Heart right ventricle (tissue), 16 donors: Measurements from ENCODE around the gene RBM45. TPM values are rescaled to one million over a fixed set of nuclear protein-coding genes. Genes with fewer than 3 reads are reported as not detected.
"Not testable (repeated sequence)": the region's sequence is repeated elsewhere in the genome, so short reads cannot be mapped to it uniquely, and the experiment has no call there.

Experiments
- ATAC-seq, 8 donors: fragments of 200-7000 bp; cut with Tn5 transposase; one replicate each; pipeline ENCODE4 v1.9.1; 2020; ENCODE audit warnings: mild to moderate bottlenecking in 8 of 8, moderate library complexity in 8 of 8, moderate number of reproducible peaks in 1 of 8
- DNase-seq, 2 donors: peaks; one replicate each; pipeline ENCODE4 v3.0.0-alpha.2; 2020
- H3K27ac ChIP-seq, 10 donors: fragments of 200-600 bp; sonication (generic) in 2 of 10; one replicate each; pipeline versions ENCODE4 v1.5.0 to v1.8.0; 2020 to 2022; ENCODE audit warnings: mild to moderate bottlenecking in 3 of 10
- H3K27me3 ChIP-seq, 7 donors: fragments of 200-600 bp; one replicate each; pipeline ENCODE4 v1.8.0; 2021 to 2022; ENCODE audit warnings: mild to moderate bottlenecking in 2 of 7
- H3K36me3 ChIP-seq, 9 donors: fragments of 200-600 bp; sonication (generic) in 1 of 9; one replicate each; pipeline versions ENCODE4 v1.5.0 to v1.8.0; 2020 to 2022; ENCODE audit warnings: mild to moderate bottlenecking in 2 of 9
- H3K4me1 ChIP-seq, 9 donors: fragments of 200-600 bp; sonication (generic) in 1 of 9; one replicate each; pipeline versions ENCODE4 v1.5.0 to v1.8.0; 2020 to 2022; ENCODE audit warnings: mild to moderate bottlenecking in 4 of 9
- H3K4me3 ChIP-seq, 10 donors: fragments of 200-600 bp; sonication (generic) in 2 of 10; one replicate each; pipeline versions ENCODE4 v1.5.0 to v1.8.0; 2020 to 2022; ENCODE audit warnings: mild to moderate bottlenecking in 7 of 10, moderate library complexity in 2 of 10
- H3K9me3 ChIP-seq, 11 donors: fragments of 200-600 bp in 10 of 11; sonication (generic) in 2 of 11; one replicate each; pipeline versions ENCODE4 v1.5.0 to v1.8.0; 2013 to 2022; ENCODE audit warnings: mild to moderate bottlenecking in 2 of 11, control low read depth in 1 of 11, moderate library complexity in 1 of 11
- WGBS, 2 donors: extraction: QIAGEN DNeasy Blood & Tissue Kit; methylation state at CpG; one replicate each; pipeline ENCODE4 v1.1.7; 2013; ENCODE audit warnings: inconsistent platforms in 1 of 2; 5-methylcytosine and 5-hydroxymethylcytosine counted together
- intact Hi-C, 10 donors: fragments of 100-400 bp; cut with DNase I; formaldehyde crosslinking; loops; one replicate each; pipeline versions ENCODE4 v1.11.1 to v1.14.2; 2022
- polyA plus RNA-seq, 2 donors: library from polyadenylated mRNA; stranded (reverse); fragments of 200-250 nt; gene quantifications; one replicate each; pipeline ENCODE4 v1.2.3, GENCODE V29; 2013
- total RNA-seq, 10 donors: library from RNA; stranded (reverse); fragmentation: NEBNext Ultra II Directional in 3 of 10; extraction: Animal tissue kit (Norgen Biotek cat#: 25700) in 3 of 10; gene quantifications; one replicate each; pipeline versions ENCODE4 v1.2.1 to v1.2.4, GENCODE V29; 2021 to 2023
- TF ChIP-seq, protein P1 (sequence below), 9 donors: fragments of 200-600 bp; sonication (generic) in 2 of 9; IDR thresholded peaks; one replicate each; pipeline versions ENCODE4 v1.5.0 to v1.8.0; 2021 to 2022; ENCODE audit warnings: antibody characterized with exemption in 9 of 9, mild to moderate bottlenecking in 5 of 9, moderate library complexity in 1 of 9
- donor health status: Arrhythmogenic right ventricular cardiomyopathy.
- donor health status: ischemic (EF 13 %, LVEDD 7.1; RV severe dilation, severe dysfunction).
- donor health status: healthy with polysubstance abuse.
- donor health status: DM: no; HTN: yes; CAD: no.
- donor health status: DM: no; HTN: no; CAD: no.
- donor health status: ischemic (EF 25% LVEDD 6.9; RV normal size, moderate dysfunction).
- donor health status: ischemic (EF 25% LVEDD 5.7; RV mildly dilated, moderate dysfunction).
- donor health status: healthy.
- donor health status: DM: yes; HTN: yes; CAD: no.
- donor health status: Ischemic cardiomyopathy.
- donor health status: ischemic (EF 35%, LVEDD 5.7; RV mildly dilated, moderate dysfunction).
- donor health status: nonischemic (EF 11% LVEDD 7.7; RV severe dilation, severe dysfunction).
- donor health status: DM: yes; HTN: yes; CAD: no.
- donor health status: PGD.
- donor health status: ischemic (EF 29% LVEDD 5.4; RV normal size, mild dysfunction).
- donor health status: nonischemic (EF 23%, LVEDD 6.1; RV moderate dilation, normal function).

Gene RBM45
- total and polyA plus RNA-seq, 12 donors, result 4.4 to 13.7 (median 5.9) TPM

GRCh38 chr2:178152977-178153376, 40.7 kb downstream of the RBM45 start:
- WGBS, 2 donors, result 0 to 75% methylated on average over 1 of the region's 1 CpG

GRCh38 chr2:178153878-178154277, 41.6 kb downstream of the RBM45 start:
- H3K4me3 ChIP-seq, ATAC-seq, H3K36me3 ChIP-seq, DNase-seq, intact Hi-C loops, H3K4me1 ChIP-seq, H3K27ac ChIP-seq, H3K27me3 ChIP-seq, H3K9me3 ChIP-seq: not testable (repeated sequence)
- WGBS, 2 donors, result 43 to 44% methylated on average over 1 of the region's 1 CpG

More at GRCh38 chr2:178152977-178153376, 40.7 kb downstream of the RBM45 start:
- TF ChIP-seq, protein P1, sequence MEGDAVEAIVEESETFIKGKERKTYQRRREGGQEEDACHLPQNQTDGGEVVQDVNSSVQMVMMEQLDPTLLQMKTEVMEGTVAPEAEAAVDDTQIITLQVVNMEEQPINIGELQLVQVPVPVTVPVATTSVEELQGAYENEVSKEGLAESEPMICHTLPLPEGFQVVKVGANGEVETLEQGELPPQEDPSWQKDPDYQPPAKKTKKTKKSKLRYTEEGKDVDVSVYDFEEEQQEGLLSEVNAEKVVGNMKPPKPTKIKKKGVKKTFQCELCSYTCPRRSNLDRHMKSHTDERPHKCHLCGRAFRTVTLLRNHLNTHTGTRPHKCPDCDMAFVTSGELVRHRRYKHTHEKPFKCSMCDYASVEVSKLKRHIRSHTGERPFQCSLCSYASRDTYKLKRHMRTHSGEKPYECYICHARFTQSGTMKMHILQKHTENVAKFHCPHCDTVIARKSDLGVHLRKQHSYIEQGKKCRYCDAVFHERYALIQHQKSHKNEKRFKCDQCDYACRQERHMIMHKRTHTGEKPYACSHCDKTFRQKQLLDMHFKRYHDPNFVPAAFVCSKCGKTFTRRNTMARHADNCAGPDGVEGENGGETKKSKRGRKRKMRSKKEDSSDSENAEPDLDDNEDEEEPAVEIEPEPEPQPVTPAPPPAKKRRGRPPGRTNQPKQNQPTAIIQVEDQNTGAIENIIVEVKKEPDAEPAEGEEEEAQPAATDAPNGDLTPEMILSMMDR (IDR thresholded peaks at IDR 0.05), result no peak
- Histone ChIP-seq H3K36me3 (no peaks in the 10 kb centered on the region), H3K4me1 (no peaks in the 10 kb centered on the region), H3K27ac (no peak overlapping the region), H3K9me3 (peaks cover 0 to 7% (median 0%) of the 10 kb centered on the region in 11 donors), H3K27me3 (peaks cover 0 to 4% (median 2%) of the 10 kb centered on the region in 7 donors), H3K4me3 (no peak overlapping the region)
- DNase-seq, result no peak
- intact Hi-C loops, result no loop called here
- ATAC-seq, result no peak

DNA sequence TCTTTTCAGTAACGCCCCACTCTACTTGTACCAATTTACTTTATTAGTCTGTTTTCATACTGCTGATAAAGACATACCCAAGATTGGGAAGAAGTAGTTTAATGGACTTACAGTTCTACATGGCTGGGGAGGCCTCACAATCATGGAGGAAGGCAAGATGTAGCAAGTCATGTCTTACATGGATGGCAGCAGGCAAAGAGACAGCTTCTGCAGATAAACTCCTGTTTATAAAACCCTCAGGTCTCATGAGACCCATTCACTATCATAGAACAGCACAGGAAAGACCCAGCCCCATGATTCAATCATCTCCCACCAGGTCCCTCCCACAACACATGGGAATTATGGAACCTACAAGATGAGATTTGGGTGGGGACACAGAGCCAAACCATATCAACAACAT, 43.3 kb downstream of the RBM45 start:
- no peaks in the 10 kb centered on the region for H3K27me3 ChIP-seq
- TF ChIP-seq, protein P1 (IDR thresholded peaks at IDR 0.05), result no peak
- no peaks in the 10 kb centered on the region for H3K4me1 ChIP-seq
- no peak for DNase-seq
- H3K36me3 ChIP-seq, result no peaks in the 10 kb centered on the region
- H3K27ac ChIP-seq, result no peak overlapping the region
- 89 to 93% methylated on average over 1 of the region's 1 CpG for WGBS, 2 donors
- intact Hi-C loops, result no loop called here
- ATAC-seq, result no peak
- H3K9me3 ChIP-seq, result peaks cover 0 to 7% (median 0%) of the 10 kb centered on the region in 11 donors
- no peak overlapping the region for H3K4me3 ChIP-seq

GRCh38 chr2:178157574-178157973, 45.3 kb downstream of the RBM45 start:
- no peak overlapping the region for H3K4me3 ChIP-seq
- H3K27me3 ChIP-seq, result no peaks in the 10 kb centered on the region
- TF ChIP-seq, protein P1 (IDR thresholded peaks at IDR 0.05), result no peak
- no peaks in the 10 kb centered on the region for H3K4me1 ChIP-seq
- intact Hi-C loops, result no loop called here
- ATAC-seq, result no peak
- peaks cover 0 to 7% (median 0%) of the 10 kb centered on the region in 11 donors for H3K9me3 ChIP-seq
- no peaks in the 10 kb centered on the region for H3K36me3 ChIP-seq
- no peak overlapping the region for H3K27ac ChIP-seq
- WGBS, 2 donors, result 88% methylated on average over 5 of the region's 5 CpGs
- DNase-seq, result no peak

DNA sequence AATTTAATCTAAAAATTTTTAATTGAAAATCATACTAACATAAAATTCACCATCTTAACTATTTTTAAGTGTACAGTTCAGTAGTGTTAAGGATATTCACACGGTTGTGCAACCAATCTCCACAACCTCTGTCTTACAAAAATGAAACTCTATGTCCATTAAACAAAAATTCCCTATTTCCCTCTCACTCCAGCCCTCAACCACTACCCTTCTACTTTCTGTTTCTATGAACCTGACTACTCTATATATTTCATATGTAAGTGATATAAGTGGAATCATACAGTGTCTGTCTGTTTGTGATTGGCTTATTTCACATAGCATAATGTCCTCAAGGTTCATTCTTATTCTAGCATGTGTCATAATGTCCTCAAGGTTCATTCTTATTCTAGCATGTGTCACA, 47.7 kb downstream of the RBM45 start:
- Histone ChIP-seq H3K27me3 (no peaks in the 10 kb centered on the region), H3K36me3 (no peaks in the 10 kb centered on the region), H3K4me1 (peaks cover 0 to 9% (median 0%) of the 10 kb centered on the region in 9 donors), H3K27ac (no peak overlapping the region), H3K4me3 (no peak overlapping the region), H3K9me3 (peaks cover 0 to 6% (median 0%) of the 10 kb centered on the region in 11 donors)
- no peak for ATAC-seq
- intact Hi-C loops, result loop anchor here in 1 of 10 donors (1.0 kb wide), 1 partner anchor 11 kb away; no protein-coding TSS in a partner anchor
- WGBS, 2 donors, result 90 to 98% methylated on average over 1 of the region's 1 CpG
- TF ChIP-seq, protein P1 (IDR thresholded peaks at IDR 0.05), result no peak
- DNase-seq, result no peak
